H1 (cell line): Measurements from ENCODE around the gene RBM26. TPM values are rescaled to one million over a fixed set of nuclear protein-coding genes. Genes with fewer than 3 reads are reported as not detected.
"Not testable (repeated sequence)": the region's sequence is repeated elsewhere in the genome, so short reads cannot be mapped to it uniquely, and the experiment has no call there.

Source experiments
- CTCF ChIA-PET: fragments of 300-600 bp; sonication (Branson Sonifier 250); formaldehyde crosslinking; loops from one replicate; lab custom pipeline; 2021; ENCODE audit not compliant: partially characterized antibody; lab: Charles Lee
- POLR2A ChIA-PET: fragments of 300-600 bp; sonication (Branson Sonifier 250); formaldehyde crosslinking; loops from one replicate; lab custom pipeline; 2021; ENCODE audit warnings: inconsistent platforms; ENCODE audit not compliant: partially characterized antibody; lab: Charles Lee
- DNase-seq, 2 experiments: peaks; one replicate each; pipeline versions ENCODE4 v3.0.0 to v3.0.0-alpha.2; 2010 to 2022; ENCODE audit warnings: low spot score in 2 of 2, low read depth in 1 of 2, mixed read lengths in 1 of 2
- FAIRE-seq: peaks from 2 replicates; lab custom pipeline; 2011; peaks lifted over from hg19 to GRCh38; lab: Jason Lieb, UNC
- H2AFZ ChIP-seq: 2 replicates; pipeline ENCODE4 v1.8.1; 2012; ENCODE audit warnings: low read length, inconsistent platforms
- H2AK5ac ChIP-seq: 2 replicates; pipeline ENCODE4 v1.6.1; 2013; ENCODE audit warnings: low read depth, low read length
- H2BK120ac ChIP-seq: replicated peaks from 2 replicates; pipeline ENCODE3; 2013; ENCODE audit warnings: low read depth, low read length, inconsistent platforms
- H2BK12ac ChIP-seq: 2 replicates; pipeline ENCODE4 v1.6.1; 2013; ENCODE audit warnings: low read depth, low read length
- H2BK15ac ChIP-seq: 2 replicates; pipeline ENCODE4 v1.6.1; 2013; ENCODE audit warnings: low read length
- H2BK20ac ChIP-seq: 2 replicates; pipeline ENCODE4 v1.6.1; 2013; ENCODE audit warnings: low read length
- H2BK5ac ChIP-seq: 2 replicates; pipeline ENCODE4 v1.6.1; 2013; ENCODE audit warnings: low read depth, low read length
- H3K14ac ChIP-seq: 2 replicates; pipeline ENCODE4 v1.6.1; 2013; ENCODE audit warnings: inconsistent platforms; ENCODE audit not compliant: insufficient read length
- H3K18ac ChIP-seq: 2 replicates; pipeline ENCODE4 v1.6.1; 2013; ENCODE audit warnings: low read length; ENCODE audit errors: extremely low read depth
- H3K23ac ChIP-seq: 2 replicates; pipeline ENCODE4 v1.6.1; 2013; ENCODE audit warnings: inconsistent platforms; ENCODE audit not compliant: insufficient read length
- H3K23me2 ChIP-seq: 2 replicates; pipeline ENCODE4 v1.6.1; 2013; ENCODE audit warnings: low read depth, low read length
- H3K27ac ChIP-seq: 2 replicates; pipeline ENCODE4 v1.6.1; 2011; ENCODE audit warnings: low read depth, low read length, inconsistent platforms
- H3K27me3 ChIP-seq, 4 experiments: replicated peaks in 1 of 4; 1 replicate in 1 of 4; 2 replicates in 3 of 4; pipeline versions ENCODE4 v1.6.1 to v1.8.1; 2011 to 2013; ENCODE audit warnings: low read length in 3 of 4, mild to moderate bottlenecking in 3 of 4, inconsistent platforms in 2 of 4, mixed read lengths in 2 of 4, moderate library complexity in 1 of 4; ENCODE audit not compliant: control insufficient read depth in 3 of 4, insufficient read depth in 3 of 4; ENCODE audit errors: extremely low read depth in 1 of 4
- H3K36me3 ChIP-seq, 4 experiments: 2 replicates each; pipeline versions ENCODE4 v1.6.1 to v1.8.1; 2011 to 2013; ENCODE audit warnings: mild to moderate bottlenecking in 4 of 4, low read length in 3 of 4, moderate library complexity in 2 of 4, control low read depth in 1 of 4, inconsistent platforms in 1 of 4; ENCODE audit not compliant: insufficient read depth in 4 of 4, control insufficient read depth in 2 of 4
- H3K4ac ChIP-seq: replicated peaks from 2 replicates; pipeline ENCODE3; 2013; ENCODE audit warnings: low read length, low read depth, mixed read lengths, inconsistent platforms; ENCODE audit not compliant: insufficient read length
- H3K4me1 ChIP-seq, 4 experiments: replicated peaks in 1 of 4; 1 replicate in 1 of 4; 2 replicates in 3 of 4; pipeline versions ENCODE4 v1.6.1 to v1.8.1; 2011 to 2013; ENCODE audit warnings: low read length in 3 of 4, inconsistent platforms in 2 of 4, mixed read lengths in 1 of 4; ENCODE audit not compliant: insufficient read depth in 4 of 4, control insufficient read depth in 3 of 4
- H3K4me2 ChIP-seq, 2 experiments: 2 replicates each; pipeline versions ENCODE4 v1.6.1 to v1.8.1; 2011 to 2013; ENCODE audit warnings: low read depth in 2 of 2, low read length in 2 of 2, control low read depth in 1 of 2, inconsistent platforms in 1 of 2, mild to moderate bottlenecking in 1 of 2; ENCODE audit not compliant: insufficient read depth in 1 of 2
- H3K4me3 ChIP-seq, 4 experiments: fragments of 200-600, 300-600 bp in 1 of 4; sonication (generic), shearing (Covaris generic), sonication (Bioruptor Twin) in 1 of 4; 2 replicates each; pipeline versions ENCODE4 v1.5.1 to v1.8.1; 2011 to 2016; ENCODE audit warnings: low read length in 4 of 4, low read depth in 3 of 4, control low read depth in 2 of 4, inconsistent platforms in 2 of 4, mild to moderate bottlenecking in 2 of 4, mixed read lengths in 1 of 4, moderate library complexity in 1 of 4; ENCODE audit not compliant: insufficient read depth in 2 of 4; ENCODE audit errors: extremely low read depth in 1 of 4
- H3K56ac ChIP-seq: replicated peaks from 2 replicates; pipeline ENCODE3; 2013; ENCODE audit warnings: low read depth, mild to moderate bottlenecking, mixed read lengths, low read length, inconsistent platforms; ENCODE audit not compliant: insufficient read length
- H3K79me1 ChIP-seq: 2 replicates; pipeline ENCODE4 v1.6.1; 2013; ENCODE audit warnings: low read depth, low read length, control low read depth
- H3K79me2 ChIP-seq, 2 experiments: 2 replicates each; pipeline versions ENCODE4 v1.6.1 to v1.8.1; 2012 to 2013; ENCODE audit warnings: low read length in 2 of 2, mild to moderate bottlenecking in 2 of 2, inconsistent platforms in 1 of 2; ENCODE audit not compliant: insufficient read depth in 2 of 2, control insufficient read depth in 1 of 2
- H3K9ac ChIP-seq, 4 experiments: replicated peaks in 1 of 4; 1 replicate in 1 of 4; 2 replicates in 3 of 4; pipeline versions ENCODE4 v1.6.1 to v1.8.1; 2011 to 2013; ENCODE audit warnings: low read depth in 3 of 4, low read length in 3 of 4, control low read depth in 2 of 4, mild to moderate bottlenecking in 2 of 4, moderate library complexity in 2 of 4, inconsistent platforms in 1 of 4; ENCODE audit errors: extremely low read depth in 1 of 4
- H3K9me3 ChIP-seq, 2 experiments: 2 replicates each; pipeline versions ENCODE4 v1.6.1 to v1.8.1; 2012 to 2013; ENCODE audit warnings: mild to moderate bottlenecking in 2 of 2, moderate library complexity in 2 of 2, control low read depth in 1 of 2, inconsistent platforms in 1 of 2, low read depth in 1 of 2, low read length in 1 of 2, mixed read lengths in 1 of 2; ENCODE audit not compliant: insufficient read depth in 2 of 2
- H4K20me1 ChIP-seq, 2 experiments: replicated peaks in 1 of 2; 2 replicates each; pipeline versions ENCODE3 to v1.8.1; 2011 to 2013; ENCODE audit warnings: inconsistent platforms in 2 of 2, low read length in 2 of 2, mild to moderate bottlenecking in 1 of 2; ENCODE audit not compliant: insufficient read depth in 2 of 2, control insufficient read depth in 1 of 2
- H4K5ac ChIP-seq: 2 replicates; pipeline ENCODE4 v1.6.1; 2013; ENCODE audit warnings: low read length, low read depth, mixed read lengths, inconsistent platforms; ENCODE audit not compliant: insufficient read length
- H4K8ac ChIP-seq: 2 replicates; pipeline ENCODE4 v1.8.0; 2013; ENCODE audit warnings: mild to moderate bottlenecking, moderate library complexity, low read length, inconsistent platforms; ENCODE audit not compliant: insufficient read depth; ENCODE audit errors: extremely low read depth
- H4K91ac ChIP-seq: replicated peaks from 2 replicates; pipeline ENCODE3; 2013; ENCODE audit warnings: low read length, mixed read lengths, inconsistent platforms; ENCODE audit not compliant: insufficient read length
- WGBS, 2 experiments: shearing (Covaris generic) in 1 of 2; methylation state at CpG; one replicate each; pipeline versions ENCODE4 v1.1.6 to v1.1.7; 2013 to 2015; ENCODE audit warnings: low lambda C conversion rate in 2 of 2, mixed read lengths in 2 of 2, inconsistent platforms in 1 of 2, low coverage in 1 of 2, missing lambda C conversion rate in 1 of 2; ENCODE audit not compliant: insufficient replicate concordance in 2 of 2, insufficient coverage in 1 of 2, insufficient read length in 1 of 2; ENCODE audit errors: extremely low coverage in 1 of 2, missing lambda C conversion rate in 1 of 2; 5-methylcytosine and 5-hydroxymethylcytosine counted together
- polyA plus RNA-seq, 7 experiments: library from polyadenylated mRNA; depleted of rRNA in 3 of 7; stranded (reverse) in 5 of 7; unstranded in 2 of 7; fragments of >200 nt in 5 of 7; fragments of 200-250 nt in 2 of 7; gene quantifications; 1 replicate in 5 of 7; 2 replicates in 1 of 7; 4 replicates in 1 of 7; pipeline versions ENCODE4 v1.2.1 to v1.2.3, GENCODE V29; 2011 to 2013; ENCODE audit warnings: missing spikeins in 2 of 7, mixed read lengths in 2 of 7
- total RNA-seq: library from RNA; stranded (reverse); fragmentation: NEBNext Ultra II Directional; extraction: Animal tissue kit (Norgen Biotek cat#: 25700); gene quantifications from 2 replicates; pipeline ENCODE4 v1.2.1, GENCODE V29; 2021

The RBM26 gene
- total and polyA plus RNA-seq, 2 of the 8 experiments (the other 6 are each of a cell fraction or from before 2014, with no cell fraction given), result 20.3 to 65.5 TPM

GRCh38 chr13:79349608-79350007 is 56.4 kb downstream of the RBM26 start:
- H3K18ac ChIP-seq, H3K79me1 ChIP-seq, DNase-seq, H3K14ac ChIP-seq, H2BK12ac ChIP-seq, H2BK120ac ChIP-seq, H3K4me3 ChIP-seq, H4K91ac ChIP-seq, H3K4me2 ChIP-seq, H3K4ac ChIP-seq, H3K27me3 ChIP-seq, H3K4me1 ChIP-seq, H2BK15ac ChIP-seq, FAIRE-seq, H2BK20ac ChIP-seq, H2BK5ac ChIP-seq, H2AFZ ChIP-seq, H3K27ac ChIP-seq, H4K8ac ChIP-seq, H4K5ac ChIP-seq, H4K20me1 ChIP-seq, H3K56ac ChIP-seq, H3K23me2 ChIP-seq, H3K79me2 ChIP-seq, H3K9ac ChIP-seq, H2AK5ac ChIP-seq, H3K23ac ChIP-seq, H3K9me3 ChIP-seq: not testable (repeated sequence)
- ChIA-PET CTCF (interaction anchor here (0.6 to 1.6 kb wide), 7 partner anchors 10 to 1240 kb away, joined by 3 to 7 read pairs (median 4); no protein-coding TSS in a partner anchor), POLR2A (interaction anchor here (1.3 kb wide), 1 partner anchor 57 kb away, joined by 3 read pairs; no protein-coding TSS in a partner anchor)
- peaks cover 5 to 53% (median 13%) of the 10 kb centered on the region in 4 experiments; a peak in 6 of 8 replicates for H3K36me3 ChIP-seq
- WGBS, 2 experiments, result 88% methylated on average over 10 of the region's 10 CpGs; no CpG with 5 or more reads in 1 of the 2 experiments
